A549 (cell line): ENCODE measurements around the gene C12orf43. TPM values are rescaled to one million over a fixed set of nuclear protein-coding genes. Genes with fewer than 3 reads are reported as not detected.
A peak's percentile ranks its signal among the peaks of the same experiment; 100 is the strongest.

Experiments used
- ATAC-seq, 2 experiments: fragments of 200-7000 bp in 1 of 2; fragments of >200 bp in 1 of 2; cut with Nextera tagmentation in 1 of 2; cut with Tn5 transposase in 1 of 2; 3 replicates each; pipeline versions ENCODE4 v1.8.0 to v1.9.1; 2018 to 2020; ENCODE audit warnings: mild to moderate bottlenecking in 1 of 2, moderate library complexity in 1 of 2
- CTCF ChIA-PET: fragments of 300-600 bp; sonication (Branson Sonifier 250); formaldehyde crosslinking; extraction: SDS; loops from one replicate; lab custom pipeline; 2021; ENCODE audit warnings: antibody characterized with exemption, inconsistent platforms; lab: Yijun Ruan, JAX
- POLR2A ChIA-PET: fragments of 350-600 bp; formaldehyde crosslinking; extraction: SDS; loops from one replicate; lab custom pipeline; 2021; ENCODE audit warnings: antibody characterized with exemption, inconsistent platforms; lab: Yijun Ruan, JAX
- DNase-seq, 2 experiments: peaks; one replicate each; pipeline versions ENCODE4 v3.0.0 to v3.0.0-alpha.2; 2011 to 2016; ENCODE audit warnings: low read depth in 1 of 2, low spot score in 1 of 2
- FAIRE-seq: peaks from 2 replicates; lab custom pipeline; 2011; peaks lifted over from hg19 to GRCh38; lab: Jason Lieb, UNC
- H3K27ac ChIP-seq, 2 experiments: fragments of >200 bp; sonication (Bioruptor Twin); formaldehyde crosslinking; 3 replicates each; pipeline ENCODE4 v1.5.1; 2016 to 2017
- H3K4me1 ChIP-seq: fragments of >200 bp; sonication (Bioruptor Twin); formaldehyde crosslinking; 3 replicates; pipeline ENCODE4 v1.6.1; 2016
- H3K4me2 ChIP-seq: fragments of >200 bp; sonication (Bioruptor Twin); formaldehyde crosslinking; 3 replicates; pipeline ENCODE4 v1.6.1; 2016
- H3K4me3 ChIP-seq: fragments of >200 bp; sonication (Bioruptor Twin); formaldehyde crosslinking; 3 replicates; pipeline ENCODE4 v1.5.1; 2016
- H3K9me3 ChIP-seq: fragments of >200 bp; sonication (Bioruptor Twin); formaldehyde crosslinking; 3 replicates; pipeline ENCODE4 v1.6.1; 2016
- CBX2 ChIP-seq: fragments of 200-600 bp; sonication (generic); IDR thresholded peaks from 2 replicates; pipeline ENCODE4 v1.6.1; 2016; ENCODE audit warnings: low read depth, mild to moderate bottlenecking, borderline replicate concordance
- CBX8 ChIP-seq: fragments of 200-600 bp; sonication (generic); IDR thresholded peaks from 2 replicates; pipeline ENCODE4 v1.6.1; 2016
- CEBPB ChIP-seq, 2 experiments: fragments of >200 bp in 1 of 2; sonication (Bioruptor Twin) in 1 of 2; formaldehyde crosslinking in 1 of 2; IDR thresholded peaks; 2 replicates each; pipeline ENCODE4 v1.6.1; 2012 to 2016
- CHD4 ChIP-seq: fragments of 200-600 bp; sonication (generic); IDR thresholded peaks from 2 replicates; pipeline ENCODE4 v1.6.1; 2016; ENCODE audit warnings: antibody characterized with exemption, mild to moderate bottlenecking, borderline replicate concordance
- EHMT2 ChIP-seq: fragments of 200-600 bp; sonication (generic); IDR thresholded peaks from 2 replicates; pipeline ENCODE4 v1.6.1; 2016; ENCODE audit warnings: antibody characterized with exemption, low read depth, mild to moderate bottlenecking, moderate library complexity
- EP300 ChIP-seq, 2 experiments: fragments of >200 bp; sonication (Bioruptor Twin); formaldehyde crosslinking; IDR thresholded peaks; 2 replicates in 1 of 2; 3 replicates in 1 of 2; pipeline ENCODE4 v1.6.1; 2016 to 2017
- ESRRA ChIP-seq: fragments of 150-350 bp; IDR thresholded peaks from 2 replicates; pipeline ENCODE4 v1.6.1; 2014; ENCODE audit warnings: mild to moderate bottlenecking, low read length, borderline replicate concordance
- FOSB ChIP-seq: fragments of 250-450 bp; sonication (Bioruptor Pico); IDR thresholded peaks from 2 replicates; pipeline ENCODE4 v1.5.0; 2020; ENCODE audit warnings: mild to moderate bottlenecking, moderate library complexity
- FOSL2 ChIP-seq, 2 experiments: fragments of 450-650 bp in 1 of 2; fragments of >200 bp in 1 of 2; sonication (Bioruptor Twin) in 1 of 2; formaldehyde crosslinking; IDR thresholded peaks; 2 replicates each; pipeline versions ENCODE4 v1.5.0 to v1.6.1; 2016 to 2020; ENCODE audit warnings: mild to moderate bottlenecking in 1 of 2, moderate library complexity in 1 of 2
- FOXS1 ChIP-seq: fragments of 250-450 bp; sonication (Bioruptor Pico); IDR thresholded peaks from 2 replicates; pipeline ENCODE4 v1.5.0; 2020; ENCODE audit warnings: mild to moderate bottlenecking, moderate library complexity
- HEYL ChIP-seq: fragments of 250-450 bp; sonication (Bioruptor Pico); IDR thresholded peaks from 2 replicates; pipeline ENCODE4 v1.8.0; 2021; ENCODE audit warnings: mild to moderate bottlenecking, moderate library complexity
- HOXB5 ChIP-seq: fragments of 250-450 bp; sonication (Bioruptor Pico); IDR thresholded peaks from 2 replicates; pipeline ENCODE4 v1.5.0; 2020; ENCODE audit warnings: mild to moderate bottlenecking, moderate library complexity
- JUN ChIP-seq, 2 experiments: fragments of >200 bp; sonication (Bioruptor Twin); formaldehyde crosslinking; IDR thresholded peaks; 2 replicates in 1 of 2; 3 replicates in 1 of 2; pipeline ENCODE4 v1.6.1; 2016 to 2017
- JUNB ChIP-seq: fragments of >200 bp; sonication (Bioruptor Twin); formaldehyde crosslinking; IDR thresholded peaks from 2 replicates; pipeline ENCODE4 v1.6.1; 2016
- KDM5A ChIP-seq: fragments of 200-600 bp; sonication (generic); IDR thresholded peaks from 2 replicates; pipeline ENCODE4 v1.6.1; 2016; ENCODE audit warnings: antibody characterized with exemption, mild to moderate bottlenecking
- NPAS2 ChIP-seq: fragments of 250-450 bp; sonication (Bioruptor Pico); IDR thresholded peaks from 2 replicates; pipeline ENCODE4 v1.8.0; 2022; ENCODE audit warnings: mild to moderate bottlenecking, moderate library complexity, borderline replicate concordance
- POLR2AphosphoS2 ChIP-seq: conservative IDR thresholded peaks from 2 replicates; pipeline ENCODE4 v1.6.1; 2012; ENCODE audit warnings: low read length, improper control_type of control experiment, inconsistent platforms
- RARB ChIP-seq: fragments of 250-450 bp; sonication (Bioruptor Pico); IDR thresholded peaks from 2 replicates; pipeline ENCODE4 v1.8.0; 2021; ENCODE audit warnings: mild to moderate bottlenecking, moderate library complexity
- RCOR1 ChIP-seq: fragments of 150-350 bp; IDR thresholded peaks from 2 replicates; pipeline ENCODE4 v1.6.1; 2014; ENCODE audit warnings: antibody characterized with exemption, low read length, low read depth
- SMC3 ChIP-seq: fragments of >200 bp; sonication (Bioruptor Twin); formaldehyde crosslinking; IDR thresholded peaks from 3 replicates; pipeline ENCODE4 v1.6.1; 2018; ENCODE audit warnings: inconsistent platforms
- SREBF2 ChIP-seq: fragments of 450-650 bp; IDR thresholded peaks from 2 replicates; pipeline ENCODE4 v1.6.1; 2014; ENCODE audit warnings: mild to moderate bottlenecking, moderate library complexity
- TFCP2L1 ChIP-seq: fragments of 250-450 bp; sonication (Bioruptor Pico); IDR thresholded peaks from 2 replicates; pipeline ENCODE4 v1.5.0; 2021; ENCODE audit warnings: mild to moderate bottlenecking
- TP53 ChIP-seq: fragments of 250-450 bp; sonication (Bioruptor Pico); IDR thresholded peaks from 2 replicates; pipeline ENCODE4 v1.5.0; 2021; ENCODE audit warnings: mild to moderate bottlenecking, moderate library complexity
- ZC3H11A ChIP-seq: fragments of 450-650 bp; IDR thresholded peaks from 2 replicates; pipeline ENCODE4 v1.6.1; 2014; ENCODE audit warnings: antibody characterized with exemption, mild to moderate bottlenecking
- ZNF302 ChIP-seq: fragments of 250-450 bp; sonication (Bioruptor Pico); IDR thresholded peaks from 2 replicates; pipeline ENCODE4 v1.9.0; 2021; ENCODE audit warnings: inconsistent platforms, mild to moderate bottlenecking, moderate library complexity
- ZSCAN20 ChIP-seq: fragments of 250-450 bp; sonication (Bioruptor Pico); IDR thresholded peaks from 2 replicates; pipeline ENCODE4 v1.8.0; 2022; ENCODE audit warnings: mild to moderate bottlenecking, moderate library complexity
- WGBS: methylation state at CpG from one replicate; pipeline ENCODE4 v1.1.6; 2017; ENCODE audit errors: missing lambda C conversion rate; 5-methylcytosine and 5-hydroxymethylcytosine counted together
- polyA plus RNA-seq, 4 experiments: library from polyadenylated mRNA; depleted of rRNA in 3 of 4; stranded (reverse); fragments of >200 nt; fragmentation: RNase III in 1 of 4; extraction: RNeasy Plus Mini Kit Qiagen cat#74134 plus additional on column Dnase treatment in 1 of 4; gene quantifications; 2 replicates in 3 of 4; 3 replicates in 1 of 4; pipeline ENCODE4 v1.2.3, GENCODE V29; 2011 to 2017
- TF ChIP-seq, protein P1 (sequence below): fragments of 150-350 bp; IDR thresholded peaks from 2 replicates; pipeline ENCODE4 v1.6.1; 2014; ENCODE audit warnings: low read depth, mild to moderate bottlenecking, low read length
- TF ChIP-seq, protein P2 (sequence below): fragments of >200 bp; sonication (Bioruptor Twin); formaldehyde crosslinking; IDR thresholded peaks from 3 replicates; pipeline ENCODE4 v1.6.1; 2016
- TF ChIP-seq, protein P3 (sequence below): fragments of >200 bp; sonication (Bioruptor Twin); formaldehyde crosslinking; IDR thresholded peaks from 2 replicates; pipeline ENCODE4 v1.6.1; 2016
- TF ChIP-seq, protein P4 (sequence below): fragments of 450-650 bp; IDR thresholded peaks from 2 replicates; pipeline ENCODE4 v1.6.1; 2014; ENCODE audit warnings: antibody characterized with exemption
- TF ChIP-seq, protein P5 (sequence below): IDR thresholded peaks from 2 replicates; pipeline ENCODE4 v1.6.1; 2012; ENCODE audit warnings: low read depth, borderline replicate concordance

C12orf43 gene
- polyA plus RNA-seq, 2 of the 4 experiments (the other 2 are of a cell fraction): 20.0 to 20.5 TPM

DNA sequence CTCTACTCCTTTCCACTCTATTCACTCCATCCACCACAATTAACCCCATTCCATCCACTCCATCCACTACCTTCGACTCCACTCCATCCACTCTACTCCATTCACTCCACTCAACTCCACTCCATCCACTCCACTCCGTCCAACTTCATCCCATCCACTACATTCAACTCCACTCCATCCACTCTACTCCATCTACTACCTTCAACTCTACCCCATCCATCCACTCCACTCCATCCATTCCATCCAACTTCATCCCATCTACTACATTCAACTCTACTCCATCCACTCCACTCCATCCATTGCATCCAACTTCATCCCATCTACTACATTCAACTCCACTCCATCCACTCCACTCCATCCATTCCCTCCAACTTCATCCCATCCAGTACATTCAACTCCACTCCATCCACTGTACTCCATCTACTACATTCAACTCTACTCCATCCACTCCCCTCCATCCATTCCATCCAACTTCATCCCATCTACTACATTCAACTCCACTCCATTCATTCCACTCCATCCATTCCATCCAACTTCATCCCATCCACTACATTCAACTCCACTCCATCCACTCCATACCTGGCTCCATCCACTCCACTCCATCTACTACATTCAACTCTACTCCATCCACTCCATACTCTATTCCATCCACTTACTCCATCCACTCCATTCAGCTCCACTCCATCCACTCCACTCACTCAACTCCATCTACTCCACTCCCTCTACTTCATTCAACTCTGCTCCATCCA is 21.5 kb downstream of the C12orf43 start:
- no peak overlapping the region for H3K4me3 ChIP-seq
- TF ChIP-seq CBX2 (no peak), JUNB (no peak), JUN (IDR thresholded peaks at IDR 0.05) (no peak), SMC3 (no peak), RCOR1 (no peak), FOSL2 (IDR thresholded peaks at IDR 0.05) (no peak), FOSL2 (CRISPR knock-in tag; IDR thresholded peaks at IDR 0.05) (no peak), EP300 (IDR thresholded peaks at IDR 0.05) (no peak), ESRRA (no peak), CBX8 (no peak), ZC3H11A (no peak), EHMT2 (no peak), FOSB (CRISPR knock-in tag) (no peak), HEYL (CRISPR knock-in tag) (no peak), SREBF2 (no peak), HOXB5 (CRISPR knock-in tag) (no peak), ZNF302 (CRISPR knock-in tag) (no peak), CEBPB (IDR thresholded peaks at IDR 0.05) (no peak)
- TF ChIP-seq, protein P1, sequence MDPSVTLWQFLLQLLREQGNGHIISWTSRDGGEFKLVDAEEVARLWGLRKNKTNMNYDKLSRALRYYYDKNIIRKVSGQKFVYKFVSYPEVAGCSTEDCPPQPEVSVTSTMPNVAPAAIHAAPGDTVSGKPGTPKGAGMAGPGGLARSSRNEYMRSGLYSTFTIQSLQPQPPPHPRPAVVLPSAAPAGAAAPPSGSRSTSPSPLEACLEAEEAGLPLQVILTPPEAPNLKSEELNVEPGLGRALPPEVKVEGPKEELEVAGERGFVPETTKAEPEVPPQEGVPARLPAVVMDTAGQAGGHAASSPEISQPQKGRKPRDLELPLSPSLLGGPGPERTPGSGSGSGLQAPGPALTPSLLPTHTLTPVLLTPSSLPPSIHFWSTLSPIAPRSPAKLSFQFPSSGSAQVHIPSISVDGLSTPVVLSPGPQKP: no peak
- TF ChIP-seq, all 56 proteins: peak for 0
- Histone ChIP-seq H3K4me2 (no peak overlapping the region), H3K27ac (no peak overlapping the region), H3K9me3 (no peaks in the 10 kb centered on the region), H3K4me1 (no peaks in the 10 kb centered on the region)
- CTCF ChIA-PET: interaction anchor here (2.6 to 6.1 kb wide), 2 partner anchors 10 to 11 kb away, joined by 9 to 27 read pairs; no protein-coding TSS in a partner anchor
- no peak for FAIRE-seq
- no peak for ATAC-seq
- POLR2A ChIA-PET: no interaction called here
- 81% methylated on average over 2 of the region's 2 CpGs for WGBS
- DNase-seq: peak in 1 of 2 experiments; percentile 67

DNA sequence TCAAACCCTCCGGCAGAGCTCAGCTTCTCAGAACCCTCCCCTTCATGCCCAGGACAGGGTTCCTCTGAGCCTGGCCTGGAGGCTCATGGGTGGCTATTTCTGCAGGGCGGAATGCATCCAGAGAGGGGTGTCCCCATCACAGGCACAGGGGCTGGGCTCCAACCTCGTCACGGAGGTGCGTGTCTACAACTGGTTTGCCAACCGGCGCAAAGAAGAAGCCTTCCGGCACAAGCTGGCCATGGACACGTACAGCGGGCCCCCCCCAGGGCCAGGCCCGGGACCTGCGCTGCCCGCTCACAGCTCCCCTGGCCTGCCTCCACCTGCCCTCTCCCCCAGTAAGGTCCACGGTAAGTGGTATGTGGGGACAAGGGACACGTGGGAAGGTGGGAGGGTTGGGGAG is 22.2 kb downstream of the C12orf43 start:
- POLR2A ChIA-PET: no interaction called here
- ATAC-seq (no peak), FAIRE-seq (no peak), DNase-seq (no peak)
- TF ChIP-seq TFCP2L1 (CRISPR knock-in tag) (no peak), NPAS2 (no peak), JUNB (no peak), EHMT2 (no peak), CBX2 (no peak), RARB (CRISPR knock-in tag) (no peak), TP53 (CRISPR knock-in tag) (no peak), POLR2AphosphoS2 (no peak), HEYL (CRISPR knock-in tag) (no peak), ZSCAN20 (CRISPR knock-in tag) (no peak), RCOR1 (no peak), FOSB (CRISPR knock-in tag) (no peak), FOXS1 (no peak), KDM5A (no peak), CHD4 (no peak)
- TF ChIP-seq, protein P2, sequence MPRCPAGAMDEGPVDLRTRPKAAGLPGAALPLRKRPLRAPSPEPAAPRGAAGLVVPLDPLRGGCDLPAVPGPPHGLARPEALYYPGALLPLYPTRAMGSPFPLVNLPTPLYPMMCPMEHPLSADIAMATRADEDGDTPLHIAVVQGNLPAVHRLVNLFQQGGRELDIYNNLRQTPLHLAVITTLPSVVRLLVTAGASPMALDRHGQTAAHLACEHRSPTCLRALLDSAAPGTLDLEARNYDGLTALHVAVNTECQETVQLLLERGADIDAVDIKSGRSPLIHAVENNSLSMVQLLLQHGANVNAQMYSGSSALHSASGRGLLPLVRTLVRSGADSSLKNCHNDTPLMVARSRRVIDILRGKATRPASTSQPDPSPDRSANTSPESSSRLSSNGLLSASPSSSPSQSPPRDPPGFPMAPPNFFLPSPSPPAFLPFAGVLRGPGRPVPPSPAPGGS: no peak
- TF ChIP-seq, protein P3, sequence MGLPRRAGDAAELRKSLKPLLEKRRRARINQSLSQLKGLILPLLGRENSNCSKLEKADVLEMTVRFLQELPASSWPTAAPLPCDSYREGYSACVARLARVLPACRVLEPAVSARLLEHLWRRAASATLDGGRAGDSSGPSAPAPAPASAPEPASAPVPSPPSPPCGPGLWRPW: no peak
- TF ChIP-seq, protein P4, sequence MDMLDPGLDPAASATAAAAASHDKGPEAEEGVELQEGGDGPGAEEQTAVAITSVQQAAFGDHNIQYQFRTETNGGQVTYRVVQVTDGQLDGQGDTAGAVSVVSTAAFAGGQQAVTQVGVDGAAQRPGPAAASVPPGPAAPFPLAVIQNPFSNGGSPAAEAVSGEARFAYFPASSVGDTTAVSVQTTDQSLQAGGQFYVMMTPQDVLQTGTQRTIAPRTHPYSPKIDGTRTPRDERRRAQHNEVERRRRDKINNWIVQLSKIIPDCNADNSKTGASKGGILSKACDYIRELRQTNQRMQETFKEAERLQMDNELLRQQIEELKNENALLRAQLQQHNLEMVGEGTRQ: no peak
- TF ChIP-seq, protein P5, sequence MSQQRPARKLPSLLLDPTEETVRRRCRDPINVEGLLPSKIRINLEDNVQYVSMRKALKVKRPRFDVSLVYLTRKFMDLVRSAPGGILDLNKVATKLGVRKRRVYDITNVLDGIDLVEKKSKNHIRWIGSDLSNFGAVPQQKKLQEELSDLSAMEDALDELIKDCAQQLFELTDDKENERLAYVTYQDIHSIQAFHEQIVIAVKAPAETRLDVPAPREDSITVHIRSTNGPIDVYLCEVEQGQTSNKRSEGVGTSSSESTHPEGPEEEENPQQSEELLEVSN: no peak
- WGBS: 88% methylated on average over 14 of the region's 15 CpGs
- Histone ChIP-seq H3K4me3 (no peak overlapping the region), H3K9me3 (no peaks in the 10 kb centered on the region), H3K27ac (no peak overlapping the region), H3K4me2 (no peak overlapping the region), H3K4me1 (no peaks in the 10 kb centered on the region)
- CTCF ChIA-PET: interaction anchor here (1.2 to 6.1 kb wide), 3 partner anchors 11 to 347 kb away, joined by 3 to 27 read pairs (median 4); no protein-coding TSS in a partner anchor
